ENCODE results near the gene KIF1A.
"Not testable (repeated sequence)": the region's sequence is repeated elsewhere in the genome, so short reads cannot be mapped to it uniquely, and the experiment has no call there.

DNA sequence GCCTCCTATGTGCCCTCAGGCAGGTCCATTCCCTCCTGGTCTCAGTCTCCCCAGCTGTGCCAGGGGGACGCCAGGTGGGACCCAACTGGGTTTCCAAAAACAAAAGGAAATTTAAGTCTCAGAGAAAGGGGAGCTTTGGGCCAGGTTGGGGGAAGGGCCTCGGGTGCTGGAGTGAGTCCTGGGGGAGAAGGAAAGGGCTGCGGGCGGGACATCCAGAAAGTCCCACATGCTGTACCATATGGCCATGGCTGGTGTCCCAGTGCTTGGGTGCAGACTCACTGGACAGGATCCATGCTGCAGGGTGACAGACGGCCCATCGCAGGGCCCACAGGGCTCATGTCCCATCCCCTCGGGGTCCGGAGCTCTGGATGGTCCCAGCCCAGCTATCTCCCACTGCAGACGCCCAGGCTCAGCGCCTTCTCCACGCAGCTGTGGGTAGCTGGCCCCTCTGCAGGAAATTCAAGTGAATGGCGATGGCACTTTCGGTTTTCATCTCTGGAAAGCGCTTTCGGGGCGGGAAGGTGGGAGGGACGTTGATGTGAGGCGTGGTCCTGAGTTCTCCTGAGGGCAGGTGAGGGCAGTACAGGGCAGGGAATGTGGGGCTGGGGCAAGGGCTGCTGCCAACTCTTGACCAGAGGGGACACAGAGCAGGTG is 129.5 kb downstream of the KIF1A start:
- not testable (repeated sequence) for TF ChIP-seq CBX5 (CRISPR knock-in tag; IDR thresholded peaks at IDR 0.05; ENCODE audit: borderline replicate concordance); RAD21 (CRISPR knock-in tag; IDR thresholded peaks at IDR 0.05); ARHGAP35 (CRISPR knock-in tag; IDR thresholded peaks at IDR 0.05; ENCODE audit: borderline replicate concordance); ELF4 (CRISPR knock-in tag; IDR thresholded peaks at IDR 0.05; ENCODE audit: borderline replicate concordance); ZNF564 (CRISPR knock-in tag; IDR thresholded peaks at IDR 0.05); ZNF629 (CRISPR knock-in tag; conservative IDR thresholded peaks at IDR 0.05); POLR2AphosphoS5 (IDR thresholded peaks at IDR 0.05; ENCODE audit: low read depth, low read length); ZNF549 (CRISPR knock-in tag; IDR thresholded peaks at IDR 0.05)
- TF ChIP-seq, protein P1, sequence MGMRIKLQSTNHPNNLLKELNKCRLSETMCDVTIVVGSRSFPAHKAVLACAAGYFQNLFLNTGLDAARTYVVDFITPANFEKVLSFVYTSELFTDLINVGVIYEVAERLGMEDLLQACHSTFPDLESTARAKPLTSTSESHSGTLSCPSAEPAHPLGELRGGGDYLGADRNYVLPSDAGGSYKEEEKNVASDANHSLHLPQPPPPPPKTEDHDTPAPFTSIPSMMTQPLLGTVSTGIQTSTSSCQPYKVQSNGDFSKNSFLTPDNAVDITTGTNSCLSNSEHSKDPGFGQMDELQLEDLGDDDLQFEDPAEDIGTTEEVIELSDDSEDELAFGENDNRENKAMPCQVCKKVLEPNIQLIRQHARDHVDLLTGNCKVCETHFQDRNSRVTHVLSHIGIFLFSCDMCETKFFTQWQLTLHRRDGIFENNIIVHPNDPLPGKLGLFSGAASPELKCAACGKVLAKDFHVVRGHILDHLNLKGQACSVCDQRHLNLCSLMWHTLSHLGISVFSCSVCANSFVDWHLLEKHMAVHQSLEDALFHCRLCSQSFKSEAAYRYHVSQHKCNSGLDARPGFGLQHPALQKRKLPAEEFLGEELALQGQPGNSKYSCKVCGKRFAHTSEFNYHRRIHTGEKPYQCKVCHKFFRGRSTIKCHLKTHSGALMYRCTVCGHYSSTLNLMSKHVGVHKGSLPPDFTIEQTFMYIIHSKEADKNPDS (CRISPR knock-in tag; IDR thresholded peaks at IDR 0.05) = not testable (repeated sequence)
- TF ChIP-seq, protein P2, sequence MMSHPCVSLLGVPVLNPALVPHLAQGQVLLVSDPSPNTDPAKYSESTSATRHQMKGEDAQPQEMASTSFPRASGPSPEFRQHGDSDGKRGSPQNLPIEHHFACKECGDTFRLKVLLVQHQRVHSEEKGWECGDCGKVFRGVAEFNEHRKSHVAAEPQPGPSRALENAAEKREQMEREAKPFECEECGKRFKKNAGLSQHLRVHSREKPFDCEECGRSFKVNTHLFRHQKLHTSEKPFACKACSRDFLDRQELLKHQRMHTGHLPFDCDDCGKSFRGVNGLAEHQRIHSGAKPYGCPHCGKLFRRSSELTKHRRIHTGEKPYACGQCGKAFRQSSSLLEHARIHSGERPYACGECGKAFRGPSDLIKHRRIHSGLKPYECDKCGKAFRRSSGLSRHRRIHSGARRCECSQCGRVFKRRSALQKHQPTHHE (CRISPR knock-in tag; IDR thresholded peaks at IDR 0.05; ENCODE audit: borderline replicate concordance) = not testable (repeated sequence)
- TF ChIP-seq, protein P3, sequence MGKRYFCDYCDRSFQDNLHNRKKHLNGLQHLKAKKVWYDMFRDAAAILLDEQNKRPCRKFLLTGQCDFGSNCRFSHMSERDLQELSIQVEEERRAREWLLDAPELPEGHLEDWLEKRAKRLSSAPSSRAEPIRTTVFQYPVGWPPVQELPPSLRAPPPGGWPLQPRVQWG (CRISPR knock-in tag; IDR thresholded peaks at IDR 0.05; ENCODE audit: borderline replicate concordance, low read depth) = not testable (repeated sequence)
